Measurements from ENCODE around the gene PADI4. TPM values are rescaled to one million over a fixed set of nuclear protein-coding genes. Genes with fewer than 3 reads are reported as not detected.

Gene PADI4
- total RNA-seq, 1 experiment from 2014 or later = not detected

DNA sequence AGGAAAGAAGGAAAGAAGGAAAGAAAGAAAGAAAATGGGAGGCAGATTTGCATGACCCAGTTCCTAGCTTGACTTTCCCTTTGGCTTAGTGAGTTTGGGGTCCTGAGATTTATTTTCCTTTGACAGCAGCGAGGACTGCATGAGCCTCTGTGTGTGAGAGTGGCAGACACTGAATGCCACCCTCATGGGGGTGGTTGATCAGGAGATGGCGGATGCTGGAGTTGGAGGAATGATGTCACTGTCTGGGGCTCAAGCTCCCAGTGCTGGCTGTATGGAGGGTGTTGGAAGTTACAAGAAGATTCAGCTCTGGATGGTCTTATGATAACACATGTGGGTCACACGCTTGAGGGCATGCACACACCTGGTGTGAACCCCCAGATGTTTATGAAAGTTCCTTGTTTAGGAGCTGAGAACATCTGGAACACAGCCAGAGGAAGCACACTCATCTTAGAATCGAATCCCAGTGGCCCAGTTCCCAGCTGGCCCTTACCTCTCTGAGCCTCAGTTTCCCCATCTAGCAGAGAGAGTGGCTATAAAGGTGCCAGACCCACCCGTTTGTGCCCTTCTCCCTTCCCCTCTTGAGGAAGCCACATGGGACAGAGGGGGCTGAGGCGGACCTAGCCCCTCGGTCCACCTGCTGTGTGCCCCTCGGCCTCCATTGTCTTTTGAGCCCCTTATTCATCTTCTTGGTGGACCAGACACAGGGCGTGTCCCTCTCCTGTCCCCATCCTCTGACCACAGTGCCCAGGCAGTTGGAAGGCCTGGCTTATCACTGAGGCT, 5.7 kb downstream of the PADI4 start:
- CTCF ChIA-PET = interaction anchor here (0.6 kb wide), 1 partner anchor 8 kb away, joined by 3 read pairs; no protein-coding TSS in a partner anchor

DNA sequence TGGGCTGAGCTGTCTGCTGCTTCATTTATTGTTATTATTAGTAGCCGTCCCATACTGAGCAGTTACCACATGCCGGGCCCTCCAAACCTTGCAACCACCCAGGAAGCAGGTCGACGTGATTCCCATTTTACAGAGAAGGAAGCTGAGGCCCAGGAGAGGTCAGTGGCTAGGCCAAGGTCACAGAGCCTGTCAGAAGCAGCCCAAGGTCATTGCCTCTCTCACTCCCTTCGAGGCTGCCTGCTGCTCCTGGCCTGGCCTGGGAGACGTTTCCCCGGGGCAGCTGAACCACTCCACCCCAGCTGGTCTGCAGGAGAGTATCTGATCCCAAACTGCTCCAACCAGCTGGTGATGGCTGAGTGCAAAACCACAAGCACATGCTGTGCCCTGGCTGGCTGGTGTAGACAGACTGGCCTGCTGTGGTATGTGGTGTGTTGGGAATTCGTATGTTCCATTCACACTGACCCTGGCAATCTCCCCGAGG, 6.5 kb downstream of the PADI4 start:
- no TSS peak for BruUV-seq (replicated peaks)
- no peaks in the 10 kb centered on the region for H3K36me3 Mint-ChIP-seq (ENCODE audit: insufficient read depth, unreplicated experiment)

More for the DNA sequence above, 5.7 kb downstream of the PADI4 start:
- intact Hi-C loops (cut with micrococcal nuclease; ENCODE audit: unreplicated experiment) = no loop called here
- Mint-ChIP-seq H3K36me3 (ENCODE audit: insufficient read depth, unreplicated experiment) (no peaks in the 10 kb centered on the region), H3K27me3 (ENCODE audit: unreplicated experiment) (peaks cover 13% of the 10 kb centered on the region), H3K4me3 (ENCODE audit: low read depth, unreplicated experiment) (no peak overlapping the region), H3K27ac (ENCODE audit: unreplicated experiment) (no peak overlapping the region), H3K9me3 (ENCODE audit: low read depth, unreplicated experiment) (no peaks in the 10 kb centered on the region), H3K4me1 (ENCODE audit: low read depth, unreplicated experiment) (no peaks in the 10 kb centered on the region)
- BruUV-seq (replicated peaks) = no TSS peak
- TF ChIP-seq, protein P1, sequence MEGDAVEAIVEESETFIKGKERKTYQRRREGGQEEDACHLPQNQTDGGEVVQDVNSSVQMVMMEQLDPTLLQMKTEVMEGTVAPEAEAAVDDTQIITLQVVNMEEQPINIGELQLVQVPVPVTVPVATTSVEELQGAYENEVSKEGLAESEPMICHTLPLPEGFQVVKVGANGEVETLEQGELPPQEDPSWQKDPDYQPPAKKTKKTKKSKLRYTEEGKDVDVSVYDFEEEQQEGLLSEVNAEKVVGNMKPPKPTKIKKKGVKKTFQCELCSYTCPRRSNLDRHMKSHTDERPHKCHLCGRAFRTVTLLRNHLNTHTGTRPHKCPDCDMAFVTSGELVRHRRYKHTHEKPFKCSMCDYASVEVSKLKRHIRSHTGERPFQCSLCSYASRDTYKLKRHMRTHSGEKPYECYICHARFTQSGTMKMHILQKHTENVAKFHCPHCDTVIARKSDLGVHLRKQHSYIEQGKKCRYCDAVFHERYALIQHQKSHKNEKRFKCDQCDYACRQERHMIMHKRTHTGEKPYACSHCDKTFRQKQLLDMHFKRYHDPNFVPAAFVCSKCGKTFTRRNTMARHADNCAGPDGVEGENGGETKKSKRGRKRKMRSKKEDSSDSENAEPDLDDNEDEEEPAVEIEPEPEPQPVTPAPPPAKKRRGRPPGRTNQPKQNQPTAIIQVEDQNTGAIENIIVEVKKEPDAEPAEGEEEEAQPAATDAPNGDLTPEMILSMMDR (IDR thresholded peaks at IDR 0.05; ENCODE audit: unreplicated experiment) = no peak
- no peak for DNase-seq

DNA sequence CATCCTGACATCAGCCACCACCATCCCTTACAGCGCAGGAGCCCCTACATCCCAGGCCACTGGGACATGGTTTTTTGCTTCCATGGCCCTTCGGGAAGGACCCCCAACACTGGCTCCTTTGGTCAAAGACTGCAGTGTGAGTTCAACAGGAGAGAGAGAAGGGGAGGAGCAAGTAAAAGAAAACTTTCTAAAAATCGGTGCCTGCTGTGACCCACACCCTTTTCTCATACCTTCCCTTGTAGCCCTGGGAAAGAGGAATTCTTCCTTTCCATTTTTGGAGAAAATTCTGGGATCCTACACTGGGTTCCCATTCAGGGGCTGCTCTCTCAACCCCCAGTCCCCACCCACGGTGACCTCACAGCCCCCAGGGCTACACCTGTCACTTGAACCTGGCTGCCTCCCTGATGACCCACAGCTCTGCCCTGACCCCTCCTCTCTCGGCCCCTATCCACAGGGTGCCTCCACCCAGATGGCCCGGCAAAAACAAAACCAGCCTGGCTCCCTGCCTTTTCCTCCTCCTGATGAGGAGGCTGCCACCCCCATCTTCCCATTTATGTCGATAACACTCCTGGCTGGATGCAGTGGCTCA, 7.6 kb downstream of the PADI4 start:
- no TSS peak for BruUV-seq (replicated peaks)
- no peaks in the 10 kb centered on the region for H3K4me1 Mint-ChIP-seq (ENCODE audit: low read depth, unreplicated experiment)
- TF ChIP-seq, protein P1 (IDR thresholded peaks at IDR 0.05; ENCODE audit: unreplicated experiment) = no peak
- no peaks in the 10 kb centered on the region for H3K9me3 Mint-ChIP-seq (ENCODE audit: low read depth, unreplicated experiment)
- CTCF ChIA-PET = no interaction called here
- intact Hi-C loops (cut with micrococcal nuclease; ENCODE audit: unreplicated experiment) = no loop called here
- DNase-seq = no peak
- no peak overlapping the region for H3K4me3 Mint-ChIP-seq (ENCODE audit: low read depth, unreplicated experiment)
- peaks cover 2% of the 10 kb centered on the region for H3K27me3 Mint-ChIP-seq (ENCODE audit: unreplicated experiment)
- H3K36me3 Mint-ChIP-seq (ENCODE audit: insufficient read depth, unreplicated experiment) = no peaks in the 10 kb centered on the region
- no peak overlapping the region for H3K27ac Mint-ChIP-seq (ENCODE audit: unreplicated experiment)

More for the DNA sequence above, 6.5 kb downstream of the PADI4 start:
- Mint-ChIP-seq H3K4me3 (ENCODE audit: low read depth, unreplicated experiment) (no peak overlapping the region), H3K27me3 (ENCODE audit: unreplicated experiment) (peaks cover 13% of the 10 kb centered on the region), H3K9me3 (ENCODE audit: low read depth, unreplicated experiment) (no peaks in the 10 kb centered on the region), H3K4me1 (ENCODE audit: low read depth, unreplicated experiment) (no peaks in the 10 kb centered on the region), H3K27ac (ENCODE audit: unreplicated experiment) (no peak overlapping the region)
- DNase-seq = no peak
- CTCF ChIA-PET = no interaction called here
- TF ChIP-seq, protein P1 (IDR thresholded peaks at IDR 0.05; ENCODE audit: unreplicated experiment) = no peak
- intact Hi-C loops (cut with micrococcal nuclease; ENCODE audit: unreplicated experiment) = no loop called here

DNA sequence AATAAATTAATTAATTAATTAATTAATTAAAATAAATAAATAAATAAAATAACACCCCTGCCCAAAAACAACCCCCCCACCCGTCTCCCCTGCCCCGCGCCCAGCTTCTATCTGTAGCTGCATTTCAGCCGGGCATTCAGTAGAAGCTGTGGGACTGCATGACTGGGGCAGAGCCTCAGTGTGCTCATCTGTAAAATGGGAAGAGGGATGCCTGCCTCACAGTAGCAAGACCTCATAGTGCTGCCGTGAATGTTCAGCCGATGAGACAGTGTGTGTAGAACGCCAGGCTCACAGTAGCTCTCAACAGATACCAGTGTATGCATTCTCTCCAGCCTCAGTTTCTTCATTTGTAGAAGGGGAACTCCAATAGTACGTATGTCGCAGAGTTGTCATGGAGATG, 8.7 kb downstream of the PADI4 start:
- H3K4me3 Mint-ChIP-seq (ENCODE audit: low read depth, unreplicated experiment) = no peak overlapping the region
- H3K36me3 Mint-ChIP-seq (ENCODE audit: insufficient read depth, unreplicated experiment) = no peaks in the 10 kb centered on the region
- CTCF ChIA-PET = no interaction called here
- BruUV-seq (replicated peaks) = no TSS peak
- intact Hi-C loops (cut with micrococcal nuclease; ENCODE audit: unreplicated experiment) = no loop called here
- TF ChIP-seq, protein P1 (IDR thresholded peaks at IDR 0.05; ENCODE audit: unreplicated experiment) = no peak
- no peak for DNase-seq
- no peaks in the 10 kb centered on the region for H3K4me1 Mint-ChIP-seq (ENCODE audit: low read depth, unreplicated experiment)
- no peak overlapping the region for H3K27ac Mint-ChIP-seq (ENCODE audit: unreplicated experiment)
- H3K9me3 Mint-ChIP-seq (ENCODE audit: low read depth, unreplicated experiment) = no peaks in the 10 kb centered on the region
- no peaks in the 10 kb centered on the region for H3K27me3 Mint-ChIP-seq (ENCODE audit: unreplicated experiment)
